IgD-negative memory B cell (primary cell): Measurements from ENCODE around the gene PPM1L. TPM values are rescaled to one million over a fixed set of nuclear protein-coding genes. Genes with fewer than 3 reads are reported as not detected.

ENCODE experiments used
- H3K27ac Mint-ChIP-seq, 3 donors: one replicate each; pipeline ENCODE4 v1.8.0; 2020 to 2022; ENCODE audit warnings: mild to moderate bottlenecking in 3 of 3, mixed read lengths in 3 of 3, moderate library complexity in 1 of 3
- H3K27me3 Mint-ChIP-seq: one replicate; pipeline ENCODE4 v1.8.0; 2021; ENCODE audit warnings: mixed read lengths
- H3K36me3 Mint-ChIP-seq: one replicate; pipeline ENCODE4 v1.8.0; 2020; ENCODE audit warnings: mild to moderate bottlenecking, mixed read lengths
- H3K4me1 Mint-ChIP-seq, 3 donors: one replicate each; pipeline ENCODE4 v1.8.0; 2020 to 2022; ENCODE audit warnings: mixed read lengths in 3 of 3, mild to moderate bottlenecking in 1 of 3
- H3K4me3 Mint-ChIP-seq, 4 donors: one replicate each; pipeline ENCODE4 v1.8.0; 2020 to 2022; ENCODE audit warnings: mild to moderate bottlenecking in 4 of 4, mixed read lengths in 4 of 4, moderate library complexity in 3 of 4
- H3K9me3 Mint-ChIP-seq, 3 donors: one replicate each; pipeline ENCODE4 v1.8.0; 2020 to 2021; ENCODE audit warnings: mixed read lengths in 3 of 3, mild to moderate bottlenecking in 1 of 3
- polyA plus RNA-seq: library from polyadenylated mRNA; unstranded; fragments of 300-500 nt; fragmentation: Illumina TruSeq; gene quantifications from one replicate; pipeline ENCODE4 v1.2.3, GENCODE V29; 2021

Gene PPM1L
- polyA plus RNA-seq, 1 donor from 2014 or later, result 3.0 TPM

DNA sequence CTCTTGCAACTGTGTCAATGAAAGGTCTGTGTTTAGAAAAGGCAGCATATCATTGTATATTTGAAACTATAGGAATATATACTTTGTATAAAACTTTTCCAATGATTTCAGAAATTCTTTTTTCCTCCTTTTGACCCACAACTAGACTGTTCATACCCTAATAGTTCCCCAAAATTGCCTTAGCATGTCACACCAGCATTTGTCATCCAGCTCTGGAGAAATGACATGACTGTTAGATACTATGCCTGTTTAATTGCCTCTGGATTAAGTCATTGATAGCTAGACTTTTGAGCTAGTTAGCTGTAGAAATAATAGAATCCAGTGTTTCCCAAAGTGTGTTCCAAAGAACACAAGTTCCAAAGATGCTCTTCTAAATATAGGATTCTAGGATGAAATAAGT lies 316.7 kb downstream of the PPM1L start:
- no peaks in the 10 kb centered on the region for H3K27me3 Mint-ChIP-seq
- H3K4me3 Mint-ChIP-seq, result no peak overlapping the region
- H3K9me3 Mint-ChIP-seq, result no peaks in the 10 kb centered on the region
- H3K36me3 Mint-ChIP-seq, result peaks cover 3% of the 10 kb centered on the region
- no peak overlapping the region for H3K27ac Mint-ChIP-seq
- H3K4me1 Mint-ChIP-seq, result peaks cover 6 to 18% (median 11%) of the 10 kb centered on the region in 3 donors

DNA sequence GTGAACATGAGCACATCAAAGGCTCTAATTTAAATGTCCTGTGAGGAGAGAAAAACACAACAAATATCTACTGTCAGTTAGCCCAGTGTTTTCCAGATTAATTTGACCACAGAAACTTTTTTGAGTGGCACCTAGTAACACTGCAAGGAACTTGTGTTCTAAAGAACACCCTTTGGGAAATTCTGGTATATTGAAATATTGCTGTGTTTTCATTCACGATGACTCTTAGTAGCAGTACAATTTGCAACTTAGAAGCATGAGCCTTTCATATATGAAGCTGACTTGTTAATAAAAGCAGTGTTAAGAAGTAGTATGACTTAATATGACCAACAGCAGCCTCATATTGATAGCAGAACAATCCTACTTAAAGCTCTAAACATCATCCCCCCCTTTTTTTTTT lies 317.1 kb downstream of the PPM1L start:
- no peaks in the 10 kb centered on the region for H3K9me3 Mint-ChIP-seq
- H3K27ac Mint-ChIP-seq, result no peak overlapping the region
- H3K4me3 Mint-ChIP-seq, result no peak overlapping the region

DNA sequence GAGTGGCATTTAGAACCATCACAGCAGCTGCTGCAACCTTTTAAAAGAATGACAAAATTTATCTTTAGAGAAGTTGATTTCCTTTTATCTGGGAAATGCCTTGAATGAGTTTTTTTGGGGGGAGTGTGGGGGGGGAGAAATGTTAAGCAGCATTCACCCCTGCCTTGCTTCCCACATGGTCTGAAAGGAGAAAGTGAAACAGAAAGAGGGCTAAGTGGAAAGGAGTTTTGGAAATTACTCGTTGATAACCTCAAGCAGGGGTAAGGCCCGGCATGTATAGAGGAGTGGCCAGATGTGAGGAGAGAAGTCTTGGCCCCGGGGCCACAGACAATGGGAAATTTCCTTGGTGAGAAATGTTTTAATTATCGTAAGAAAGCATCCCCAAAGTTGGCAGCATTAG lies 325.6 kb downstream of the PPM1L start:
- H3K4me3 Mint-ChIP-seq, result no peak overlapping the region
- H3K9me3 Mint-ChIP-seq, result no peaks in the 10 kb centered on the region
- H3K36me3 Mint-ChIP-seq, result no peaks in the 10 kb centered on the region
- H3K4me1 Mint-ChIP-seq, result peaks cover 0 to 2% (median 1%) of the 10 kb centered on the region in 3 donors
- H3K27ac Mint-ChIP-seq, result no peak overlapping the region
- no peaks in the 10 kb centered on the region for H3K27me3 Mint-ChIP-seq

More for the DNA sequence above, 317.1 kb downstream of the PPM1L start:
- H3K36me3 Mint-ChIP-seq, result peaks cover 3% of the 10 kb centered on the region
- peaks cover 2 to 17% (median 11%) of the 10 kb centered on the region in 3 donors for H3K4me1 Mint-ChIP-seq
- H3K27me3 Mint-ChIP-seq, result no peaks in the 10 kb centered on the region

DNA sequence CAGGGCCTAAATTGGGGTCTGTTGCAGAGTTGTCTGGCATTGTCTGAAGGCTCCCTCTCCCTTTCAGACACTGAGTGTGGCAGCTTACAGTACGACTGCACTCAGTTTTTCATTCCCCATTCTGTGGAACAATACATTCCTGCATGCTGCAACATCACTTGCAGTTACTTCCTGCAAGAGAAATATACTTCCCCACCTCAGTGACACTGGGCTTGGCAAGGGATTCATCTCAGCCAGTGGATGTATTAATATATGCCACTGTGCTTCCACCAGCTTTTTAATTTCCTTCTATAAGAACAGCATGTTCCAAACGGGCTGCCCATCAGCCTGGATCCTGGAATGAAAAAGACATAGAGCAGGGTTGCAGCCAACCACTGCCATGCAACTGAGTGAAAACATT lies 326.0 kb downstream of the PPM1L start:
- no peak overlapping the region for H3K4me3 Mint-ChIP-seq
- H3K9me3 Mint-ChIP-seq, result no peaks in the 10 kb centered on the region
- no peaks in the 10 kb centered on the region for H3K36me3 Mint-ChIP-seq
- peaks cover 0 to 2% (median 1%) of the 10 kb centered on the region in 3 donors for H3K4me1 Mint-ChIP-seq
- no peak overlapping the region for H3K27ac Mint-ChIP-seq
- H3K27me3 Mint-ChIP-seq, result no peaks in the 10 kb centered on the region

DNA sequence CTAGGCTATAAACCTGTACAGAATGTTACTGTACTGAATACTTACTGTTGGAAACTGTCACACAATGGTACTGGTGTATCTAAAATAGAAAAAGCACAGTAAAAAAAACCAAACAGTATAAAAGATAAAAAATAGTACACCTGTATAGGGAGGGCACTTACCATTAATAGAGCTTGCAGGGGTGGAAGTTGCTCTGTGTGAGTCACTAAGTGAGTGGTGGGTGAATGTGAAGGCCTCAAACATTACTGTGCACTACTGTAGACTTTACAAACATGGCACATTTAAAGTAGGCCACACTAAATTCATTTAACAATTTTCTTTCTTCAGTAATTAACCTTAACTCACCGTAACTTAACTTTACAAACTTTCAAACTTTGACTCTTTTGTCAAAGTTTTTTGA lies 327.1 kb downstream of the PPM1L start:
- Mint-ChIP-seq H3K27me3 (no peaks in the 10 kb centered on the region), H3K9me3 (no peaks in the 10 kb centered on the region), H3K27ac (no peak overlapping the region), H3K4me1 (peaks cover 0 to 3% (median 2%) of the 10 kb centered on the region in 3 donors), H3K4me3 (no peak overlapping the region), H3K36me3 (peaks cover 4% of the 10 kb centered on the region)

DNA sequence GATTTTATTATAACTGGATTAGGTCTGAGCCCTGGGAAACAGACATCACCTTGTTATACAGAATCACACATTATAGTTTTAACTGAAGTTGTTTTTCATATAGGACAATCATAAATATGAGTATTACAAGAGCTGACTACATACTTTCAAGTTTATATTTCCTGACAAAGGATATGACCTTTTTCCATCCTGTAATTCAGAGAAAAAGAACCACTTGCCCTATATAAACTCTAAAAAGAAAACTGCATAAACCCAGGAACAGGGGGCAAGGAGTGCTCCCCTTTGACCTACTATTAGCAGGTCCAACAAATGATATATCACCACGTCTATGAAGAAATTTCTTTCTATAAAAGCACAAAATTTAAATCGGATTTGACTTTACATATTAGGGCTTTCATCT lies 328.2 kb downstream of the PPM1L start:
- H3K27ac Mint-ChIP-seq, result no peak overlapping the region
- no peak overlapping the region for H3K4me3 Mint-ChIP-seq
- peaks cover 0 to 3% (median 2%) of the 10 kb centered on the region in 3 donors for H3K4me1 Mint-ChIP-seq
- no peaks in the 10 kb centered on the region for H3K27me3 Mint-ChIP-seq
- H3K36me3 Mint-ChIP-seq, result peaks cover 4% of the 10 kb centered on the region
- H3K9me3 Mint-ChIP-seq, result no peaks in the 10 kb centered on the region

DNA sequence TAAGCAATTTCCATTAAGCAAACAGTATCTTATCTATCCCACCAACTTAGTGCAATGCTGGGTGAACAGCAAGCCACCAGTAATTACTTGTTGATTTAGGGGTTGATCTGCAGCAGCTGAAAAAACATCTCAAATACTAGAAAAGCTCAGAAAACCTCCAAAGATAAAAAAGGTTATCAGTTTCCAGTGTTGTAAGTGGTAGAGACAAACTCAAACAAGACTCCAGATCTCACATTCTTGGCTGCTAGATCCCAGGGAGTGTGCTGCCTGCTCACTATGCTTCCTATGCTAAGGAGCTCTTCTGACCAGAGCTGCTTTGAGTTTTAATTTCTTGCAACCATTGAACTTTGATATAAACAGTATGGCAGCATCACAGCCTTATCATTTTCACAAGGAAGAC lies 337.9 kb downstream of the PPM1L start:
- no peaks in the 10 kb centered on the region for H3K9me3 Mint-ChIP-seq
- H3K27ac Mint-ChIP-seq, result no peak overlapping the region
- H3K36me3 Mint-ChIP-seq, result peaks cover 2% of the 10 kb centered on the region
- H3K4me3 Mint-ChIP-seq, result peak overlapping the region in 1 of 4 donors; percentile 15
- H3K4me1 Mint-ChIP-seq, result no peaks in the 10 kb centered on the region
- no peaks in the 10 kb centered on the region for H3K27me3 Mint-ChIP-seq

DNA sequence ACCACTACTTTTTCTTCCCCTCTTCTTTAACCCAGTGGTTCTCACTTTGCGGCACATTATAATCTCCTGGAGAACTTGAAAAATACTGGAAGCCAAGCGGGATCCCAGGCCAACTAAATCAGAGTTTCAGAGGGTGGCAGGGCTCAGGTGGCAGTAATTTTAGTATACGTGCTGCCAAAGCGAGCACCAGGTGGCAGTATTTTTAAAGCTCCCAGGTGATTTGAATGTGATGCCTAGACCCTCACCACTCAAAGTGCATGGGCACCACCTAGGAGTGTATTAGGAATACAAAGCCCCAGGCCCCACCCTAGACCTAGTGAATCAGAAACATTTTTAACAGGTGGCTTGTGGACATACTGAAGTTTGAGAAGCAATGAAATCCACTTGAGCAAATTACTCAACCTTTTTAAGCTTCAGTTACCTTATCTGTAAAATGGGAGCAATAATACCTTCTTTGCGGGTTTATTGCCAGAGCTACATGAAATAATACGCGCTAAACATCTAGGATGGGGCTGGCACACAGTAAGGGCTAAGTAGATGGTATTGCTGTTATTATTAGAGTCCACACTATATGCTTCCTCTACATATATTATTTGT lies 340.8 kb downstream of the PPM1L start:
- H3K36me3 Mint-ChIP-seq, result peaks cover 2% of the 10 kb centered on the region
- peak overlapping the region in 1 of 4 donors; percentile 32 for H3K4me3 Mint-ChIP-seq
- H3K27ac Mint-ChIP-seq, result no peak overlapping the region
- H3K27me3 Mint-ChIP-seq, result no peaks in the 10 kb centered on the region
- H3K4me1 Mint-ChIP-seq, result no peaks in the 10 kb centered on the region
- no peaks in the 10 kb centered on the region for H3K9me3 Mint-ChIP-seq

DNA sequence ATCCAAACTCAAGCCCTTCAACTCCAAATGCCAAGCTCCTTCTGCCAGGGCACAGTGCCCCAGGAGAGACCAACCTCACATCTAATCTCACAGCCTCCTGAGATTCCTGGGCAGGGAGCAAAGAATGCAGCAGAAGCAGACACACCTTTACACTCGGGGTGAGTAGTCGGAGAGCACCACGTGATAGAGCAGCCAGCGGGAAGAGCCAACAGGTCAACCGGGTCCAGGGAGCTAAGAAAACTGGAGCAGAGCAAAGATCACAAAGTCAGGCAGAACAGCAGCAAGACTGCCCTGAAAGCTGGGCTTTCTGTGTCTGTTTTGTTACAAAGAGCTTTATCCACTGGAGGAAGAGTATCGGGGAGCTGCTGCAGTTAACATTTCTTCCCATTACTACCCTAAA lies 345.0 kb downstream of the PPM1L start:
- H3K9me3 Mint-ChIP-seq, result no peaks in the 10 kb centered on the region
- H3K4me3 Mint-ChIP-seq, result no peak overlapping the region
- H3K27ac Mint-ChIP-seq, result no peak overlapping the region
- H3K36me3 Mint-ChIP-seq, result no peaks in the 10 kb centered on the region
- peaks cover 6% of the 10 kb centered on the region for H3K27me3 Mint-ChIP-seq
- peaks cover 3 to 12% (median 6%) of the 10 kb centered on the region in 3 donors for H3K4me1 Mint-ChIP-seq

DNA sequence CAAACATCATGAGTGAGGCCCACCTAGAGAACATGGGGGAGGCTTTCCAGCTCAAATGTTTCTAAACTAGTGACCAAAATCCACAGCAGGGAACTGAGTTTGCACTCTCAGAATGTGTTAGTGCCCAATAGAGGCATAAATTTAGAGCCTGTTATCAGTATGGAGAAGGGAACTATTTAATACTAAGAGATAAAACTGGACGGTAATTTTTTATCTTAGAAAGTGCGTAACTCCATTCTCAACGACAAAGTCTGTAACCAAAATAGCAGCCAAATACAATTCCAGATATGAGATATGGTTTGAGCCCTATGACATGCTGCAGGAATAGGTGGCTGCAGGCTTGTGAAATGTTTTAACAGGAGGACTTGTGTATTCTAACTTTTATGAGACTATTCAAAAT lies 345.6 kb downstream of the PPM1L start:
- Mint-ChIP-seq H3K4me1 (peaks cover 3 to 12% (median 6%) of the 10 kb centered on the region in 3 donors), H3K9me3 (no peaks in the 10 kb centered on the region), H3K27me3 (peaks cover 6% of the 10 kb centered on the region), H3K27ac (no peak overlapping the region), H3K36me3 (no peaks in the 10 kb centered on the region), H3K4me3 (no peak overlapping the region)

DNA sequence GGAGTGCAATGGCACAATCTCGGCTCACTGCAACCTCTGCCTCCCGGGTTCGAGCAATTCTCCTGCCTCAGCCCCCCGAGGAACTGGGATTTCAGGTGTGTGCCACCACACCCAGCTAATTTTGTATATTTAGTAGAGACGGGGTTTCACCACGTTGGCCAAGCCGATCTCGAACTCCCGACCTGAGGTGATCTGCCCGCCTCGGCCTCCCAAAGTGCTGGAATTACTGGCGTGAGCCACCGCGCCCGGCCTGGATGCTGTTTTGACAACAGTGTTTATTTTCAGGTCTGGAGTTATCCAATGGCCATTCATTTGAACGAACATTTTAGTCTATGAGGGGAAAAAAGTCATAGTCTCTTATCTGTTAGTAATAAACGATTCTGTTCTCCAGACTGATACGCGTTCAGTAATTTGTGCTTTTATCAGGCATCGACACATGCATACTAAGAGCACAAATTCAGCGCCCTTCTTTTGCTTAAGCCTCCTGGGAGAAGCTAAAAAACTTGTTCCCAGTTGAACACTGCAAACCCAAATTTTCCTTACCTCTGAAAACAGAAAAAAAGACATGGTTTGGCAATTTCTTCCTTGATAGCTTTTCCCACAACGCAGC lies 347.9 kb downstream of the PPM1L start:
- Mint-ChIP-seq H3K9me3 (no peaks in the 10 kb centered on the region), H3K4me1 (peaks cover 3 to 12% (median 6%) of the 10 kb centered on the region in 3 donors), H3K27me3 (peaks cover 6% of the 10 kb centered on the region), H3K27ac (no peak overlapping the region), H3K36me3 (no peaks in the 10 kb centered on the region), H3K4me3 (peak overlapping the region; percentile 10 to 90 (median 72))

DNA sequence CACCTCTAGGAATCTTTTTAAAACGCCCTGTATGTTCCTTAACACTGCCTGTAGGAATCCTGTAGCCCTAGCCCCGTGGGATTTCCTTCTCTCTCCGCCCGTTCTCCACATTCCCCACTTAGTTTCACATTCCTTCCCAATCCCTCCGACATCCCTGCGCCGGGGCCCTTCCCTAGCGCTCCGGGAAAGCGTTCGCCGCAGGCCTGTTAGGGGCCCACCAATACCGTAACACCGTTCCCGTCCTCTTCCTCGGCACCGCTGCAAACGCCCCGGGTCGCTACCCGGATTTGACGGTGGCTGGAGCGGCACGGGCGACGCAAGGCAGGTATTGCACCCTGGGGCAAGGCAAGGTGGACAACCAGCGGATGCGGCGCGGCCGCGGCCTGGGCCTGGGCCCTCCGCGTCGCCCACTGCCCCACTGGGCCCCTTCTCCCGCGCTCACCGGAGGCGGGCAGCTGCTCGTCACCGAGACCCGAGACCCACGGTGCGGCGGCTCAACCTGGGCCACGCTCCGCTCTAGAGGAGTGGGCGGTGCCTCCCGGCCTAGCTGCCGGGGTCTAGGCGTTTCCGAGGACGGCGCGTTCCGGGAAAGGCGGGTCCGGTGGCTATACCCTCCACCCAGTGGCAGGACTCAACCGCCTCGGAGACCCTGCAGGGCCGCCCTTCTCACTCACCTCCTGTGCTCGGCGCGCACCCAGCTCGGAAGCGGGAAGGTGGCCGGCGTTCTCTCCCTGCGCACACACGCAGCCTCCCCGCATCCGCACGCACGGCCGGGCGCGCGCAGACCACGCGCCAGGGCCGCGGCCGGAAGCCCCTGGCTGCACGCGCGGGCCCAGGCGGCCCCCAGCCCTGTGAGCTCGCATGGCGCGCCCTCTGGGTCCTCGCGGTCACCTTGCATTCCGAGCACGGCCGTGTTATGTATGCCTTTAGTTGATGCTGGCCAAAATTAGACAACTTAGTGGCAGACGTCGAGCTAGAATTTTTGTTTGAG lies 348.8 kb downstream of the PPM1L start, which contains the start of gene B3GALNT1:
Gene B3GALNT1 (minus strand): TSS at position 789 of the 991 bp plus-strand sequence. CDS start 18,595 bp downstream, outside the sequence.
- Mint-ChIP-seq H3K27me3 (peaks cover 8% of the 10 kb centered on the region), H3K36me3 (no peaks in the 10 kb centered on the region), H3K4me1 (peaks cover 3 to 12% (median 6%) of the 10 kb centered on the region in 3 donors), H3K4me3 (peak within 1 kb of the TSS; percentile 77 to 92 (median 86)), H3K9me3 (no peaks in the 10 kb centered on the region), H3K27ac (no peak within 1 kb of the TSS)

DNA sequence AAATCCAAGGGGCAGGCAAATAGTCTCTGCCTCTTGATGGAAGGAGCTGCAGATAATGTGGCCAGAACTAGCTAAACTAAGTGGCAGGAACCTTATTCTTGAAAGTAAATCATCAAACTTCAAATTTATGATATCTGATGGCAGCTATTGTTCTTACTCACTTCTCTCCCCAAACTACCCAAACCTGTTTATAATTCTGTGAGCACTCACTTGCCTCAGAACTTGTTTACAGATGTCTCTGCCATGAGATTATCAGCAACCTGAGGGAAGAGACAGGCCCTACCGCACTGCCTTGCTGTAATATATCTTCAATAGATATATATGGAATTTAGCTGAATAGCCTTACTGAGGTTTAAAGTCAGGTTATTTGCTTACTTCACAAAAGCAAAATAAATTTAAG lies 351.3 kb downstream of the PPM1L start:
- Mint-ChIP-seq H3K27me3 (peaks cover 13% of the 10 kb centered on the region), H3K9me3 (no peaks in the 10 kb centered on the region), H3K27ac (no peak overlapping the region), H3K4me3 (no peak overlapping the region), H3K4me1 (peaks cover 3 to 12% (median 6%) of the 10 kb centered on the region in 3 donors), H3K36me3 (no peaks in the 10 kb centered on the region)

DNA sequence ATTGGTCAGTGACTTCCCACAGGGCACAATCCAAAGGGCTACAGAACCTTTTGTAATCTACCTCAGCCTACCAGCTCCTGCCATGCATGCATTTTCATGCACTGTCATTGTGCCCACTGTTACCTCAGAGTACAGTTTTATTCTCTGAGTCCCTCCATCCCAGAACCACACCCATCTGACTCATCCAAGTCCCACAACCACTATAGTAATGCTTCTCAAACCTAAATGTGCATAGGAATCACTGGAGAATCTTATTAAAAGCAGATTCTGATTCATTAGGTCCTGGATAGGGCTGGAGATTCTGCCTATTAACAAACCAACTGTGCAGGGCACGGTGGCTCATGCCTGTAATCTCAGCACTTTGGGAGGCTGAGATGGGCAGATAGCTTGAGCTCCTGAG lies 352.8 kb downstream of the PPM1L start:
- H3K36me3 Mint-ChIP-seq, result peaks cover 2% of the 10 kb centered on the region
- H3K4me3 Mint-ChIP-seq, result peak overlapping the region in 1 of 4 donors; percentile 3
- H3K27me3 Mint-ChIP-seq, result peaks cover 13% of the 10 kb centered on the region
- H3K4me1 Mint-ChIP-seq, result peaks cover 3 to 10% (median 6%) of the 10 kb centered on the region in 3 donors
- no peak overlapping the region for H3K27ac Mint-ChIP-seq
- no peaks in the 10 kb centered on the region for H3K9me3 Mint-ChIP-seq

DNA sequence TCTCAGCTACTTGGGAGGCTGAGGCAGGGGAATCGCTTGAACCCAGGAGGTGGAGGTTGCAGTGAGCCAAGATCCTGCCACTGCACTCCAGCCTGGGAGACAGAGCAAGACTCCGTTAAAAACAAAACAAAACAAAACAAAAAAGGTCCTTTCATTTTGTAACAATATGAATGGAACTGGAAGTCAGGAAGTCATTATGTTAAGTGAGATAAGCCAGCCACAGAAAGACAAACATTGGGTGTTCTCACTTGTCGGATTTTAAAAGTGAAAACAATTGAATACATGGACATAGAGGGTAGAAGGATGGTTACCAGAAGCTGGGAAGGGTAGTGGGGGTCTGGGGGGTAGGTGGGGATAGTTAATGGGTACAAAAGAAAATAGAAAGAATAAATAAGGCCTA lies 361.6 kb downstream of the PPM1L start:
- no peak overlapping the region for H3K4me3 Mint-ChIP-seq
- no peak overlapping the region for H3K27ac Mint-ChIP-seq
- peaks cover 11 to 50% (median 27%) of the 10 kb centered on the region in 3 donors for H3K9me3 Mint-ChIP-seq
- H3K36me3 Mint-ChIP-seq, result peaks cover 4% of the 10 kb centered on the region
- H3K27me3 Mint-ChIP-seq, result peaks cover 4% of the 10 kb centered on the region
- H3K4me1 Mint-ChIP-seq, result peaks cover 0 to 2% (median 0%) of the 10 kb centered on the region in 3 donors
